ENCODE measurements around the gene GFI1B.
"Not testable (repeated sequence)": the region's sequence is repeated elsewhere in the genome, so short reads cannot be mapped to it uniquely, and the experiment has no call there.

The GFI1B gene

DNA sequence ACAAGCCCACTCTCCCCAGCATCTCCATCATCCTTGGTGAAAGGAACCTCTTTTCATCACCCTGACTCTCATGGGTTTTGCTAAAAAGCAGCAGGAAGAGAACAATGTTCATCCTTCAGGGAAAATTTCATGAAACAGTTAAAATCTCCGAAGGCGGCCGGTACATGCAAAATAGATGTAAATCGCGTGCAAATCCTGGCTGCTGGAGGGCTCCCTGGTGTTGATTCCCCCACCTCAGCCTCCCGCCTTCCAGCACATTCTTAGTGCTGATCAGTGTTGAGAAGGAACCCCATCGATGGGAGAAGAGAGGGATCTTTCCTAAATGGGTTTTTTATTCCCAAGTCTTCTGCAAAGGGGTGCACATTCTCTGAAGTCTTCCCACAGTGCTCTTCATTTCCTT lies 8.7 kb upstream of the GFI1B start:
- DNase-seq (ENCODE audit: low read depth), result no peak

DNA sequence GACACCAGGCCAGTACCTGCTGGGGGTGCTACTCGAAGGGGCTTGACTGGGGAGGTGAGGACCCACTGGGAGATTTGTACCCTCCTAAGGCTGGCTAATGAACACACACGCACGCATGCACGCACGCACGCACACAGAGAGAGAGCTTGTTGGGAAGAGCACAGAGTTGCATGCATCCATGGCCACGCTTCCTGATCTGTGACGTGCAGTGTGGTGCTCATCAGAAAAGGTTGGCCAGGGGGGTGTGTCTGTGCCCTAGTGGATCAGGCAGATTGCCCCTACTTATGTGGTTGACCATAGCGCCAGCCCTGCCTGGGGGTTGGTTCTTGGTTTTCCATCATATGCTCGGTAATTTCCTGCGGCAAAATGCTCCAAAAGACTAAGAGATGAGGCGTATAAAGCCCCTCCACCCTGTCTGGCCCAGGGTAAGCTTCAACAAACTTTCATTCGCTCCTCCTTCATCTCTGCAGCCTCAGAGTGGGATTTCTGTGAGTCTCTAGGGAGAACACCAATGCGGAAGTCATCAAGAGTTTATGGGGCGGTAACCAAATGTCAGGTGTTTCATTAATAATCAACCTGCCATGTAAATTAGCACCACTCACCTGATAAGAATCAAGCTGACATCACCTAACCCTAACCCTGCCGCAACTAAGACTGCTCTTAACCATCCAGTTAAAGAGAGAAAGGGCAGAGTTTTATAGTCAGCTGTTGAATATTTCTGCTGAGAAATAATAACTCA lies 8.0 kb upstream of the GFI1B start:
- no peak for DNase-seq (ENCODE audit: low read depth)

DNA sequence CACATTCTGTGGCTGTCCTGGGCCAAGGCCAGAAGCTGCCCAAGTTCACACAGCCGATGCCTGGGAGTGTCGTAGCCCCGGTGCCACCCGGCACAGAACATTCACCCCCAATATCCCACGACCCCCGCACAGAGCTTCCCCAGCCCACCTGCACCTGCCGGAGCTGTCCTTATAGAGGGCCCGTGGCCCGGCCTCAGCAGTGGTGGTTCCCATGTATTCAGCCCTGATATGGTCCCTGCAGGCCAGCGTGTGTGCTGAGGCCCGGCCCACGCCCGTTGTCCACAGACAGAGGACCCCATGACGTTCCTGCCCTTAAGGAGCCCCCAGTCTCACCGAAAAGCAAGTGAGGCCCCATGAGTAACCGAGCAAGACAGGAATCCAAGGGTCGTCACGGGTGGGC lies 5.3 kb upstream of the GFI1B start:
- DNase-seq (ENCODE audit: low read depth), result no peak

DNA sequence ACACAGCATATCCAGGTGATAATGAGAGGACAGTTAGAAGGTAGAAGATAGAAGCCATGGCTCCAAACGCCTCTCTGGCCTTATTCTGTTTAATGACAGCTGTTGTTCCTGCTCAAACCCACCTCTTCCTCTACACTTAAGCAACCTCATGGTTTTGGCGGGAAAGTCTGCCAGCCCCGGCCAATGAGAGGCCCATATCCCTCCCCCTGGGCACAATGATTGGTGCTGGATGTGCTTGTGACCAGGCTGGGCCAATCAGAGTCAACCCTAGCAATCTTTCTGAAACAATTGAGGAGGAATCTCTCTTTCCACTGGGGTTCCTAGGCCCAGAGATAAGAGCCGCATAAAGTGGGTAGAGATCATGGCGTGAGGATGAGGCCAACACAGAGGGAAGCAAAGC lies 4.8 kb upstream of the GFI1B start:
- no peak for DNase-seq (ENCODE audit: low read depth)

DNA sequence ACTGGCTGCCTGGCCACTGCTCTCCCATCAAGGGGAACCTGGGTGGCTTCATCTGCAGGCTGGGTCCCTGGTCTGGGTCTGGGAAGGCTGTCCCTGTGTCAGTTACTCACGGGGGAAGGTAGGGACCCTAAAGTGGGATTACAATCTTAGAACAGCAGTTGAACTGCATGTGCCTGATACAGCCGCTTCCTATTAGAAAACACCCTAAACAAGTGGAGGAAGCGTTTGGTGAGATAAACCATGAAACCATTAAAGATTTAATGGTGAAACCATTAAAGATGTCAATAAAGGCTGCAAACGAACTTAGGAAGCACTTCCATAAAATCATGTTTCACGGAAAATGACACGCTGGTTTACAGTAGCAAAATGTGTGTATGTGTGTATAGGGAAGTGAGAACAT lies 2.5 kb upstream of the GFI1B start:
- no peak for DNase-seq (ENCODE audit: low read depth)

DNA sequence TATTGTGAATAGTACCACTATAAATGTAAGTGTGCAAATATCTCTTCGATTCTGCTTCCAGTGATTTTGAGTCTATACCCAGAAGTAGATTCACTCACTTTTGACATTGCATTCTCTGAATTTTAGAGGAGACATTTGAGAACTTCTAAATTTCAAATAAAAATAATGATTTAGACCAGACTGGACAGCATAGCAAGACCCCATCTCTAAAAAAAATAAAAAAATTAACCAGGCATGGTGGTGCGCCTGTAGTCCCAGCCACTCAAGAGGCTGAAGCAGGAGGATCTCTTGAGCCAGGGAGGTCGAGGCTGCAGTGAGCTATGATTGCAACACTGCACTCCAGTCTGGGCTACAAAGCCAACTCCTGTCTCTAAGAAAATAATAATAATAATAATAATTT lies 1.9 kb upstream of the GFI1B start:
- no peak for DNase-seq (ENCODE audit: low read depth)

DNA sequence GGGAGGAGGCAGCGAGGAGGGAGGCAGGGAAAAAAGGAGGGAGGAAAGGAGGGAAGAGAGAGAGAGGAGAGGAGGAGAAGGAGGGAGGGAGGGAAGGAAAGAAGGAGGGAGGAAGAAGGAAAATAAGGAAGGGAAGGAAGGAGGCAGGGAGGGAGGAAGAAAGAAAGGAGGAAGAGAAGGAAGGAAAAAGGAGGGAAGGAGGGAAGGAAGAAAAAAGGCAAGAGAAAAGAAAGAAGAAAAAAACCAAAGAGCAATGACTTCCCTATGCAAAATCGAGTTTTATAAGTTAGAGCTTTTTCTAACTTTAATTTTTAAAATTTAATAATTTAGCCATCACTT lies 413 bp upstream of the GFI1B start:
- no peak for DNase-seq (ENCODE audit: low read depth)

DNA sequence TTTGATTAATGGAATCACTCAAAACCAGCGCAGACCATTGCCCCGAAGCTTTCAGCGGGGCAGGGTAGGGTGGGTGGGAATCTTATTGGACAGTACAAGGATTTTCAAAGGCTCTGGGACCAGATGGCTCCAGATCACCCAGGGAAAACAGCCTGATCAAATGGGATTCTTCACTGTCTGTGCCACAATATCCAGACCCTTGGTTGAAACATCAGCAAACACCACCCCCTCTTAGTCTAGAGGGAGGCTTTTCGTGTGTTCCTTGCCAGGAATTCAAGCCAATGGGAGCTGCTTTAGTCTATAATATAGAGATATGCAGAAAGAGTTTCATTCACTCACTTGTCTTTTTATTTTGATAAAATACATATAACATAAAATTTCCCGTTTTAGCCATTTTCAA lies 1.7 kb downstream of the GFI1B start:
- DNase-seq (ENCODE audit: low read depth), result no peak

DNA sequence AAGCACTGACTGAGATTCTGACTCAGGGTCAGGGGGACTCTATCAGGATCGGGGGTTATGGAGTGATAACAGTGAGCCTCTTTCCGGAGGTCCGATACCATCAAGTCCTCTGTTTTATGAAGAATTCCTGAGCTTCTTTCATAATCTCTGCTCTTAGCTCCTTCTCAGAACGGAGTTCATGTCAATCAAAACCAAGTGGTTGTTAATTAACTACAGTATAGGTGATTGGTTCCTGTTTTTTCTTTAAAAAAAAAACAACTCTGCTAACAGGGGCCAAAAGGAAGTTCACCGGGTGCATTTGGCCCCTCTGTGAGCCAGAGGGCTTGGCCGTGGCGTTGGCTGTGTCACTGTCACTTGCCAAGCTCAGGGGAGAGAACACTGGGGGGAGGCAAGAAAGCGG lies 4.0 kb downstream of the GFI1B start:
- DNase-seq (ENCODE audit: low read depth), result no peak

DNA sequence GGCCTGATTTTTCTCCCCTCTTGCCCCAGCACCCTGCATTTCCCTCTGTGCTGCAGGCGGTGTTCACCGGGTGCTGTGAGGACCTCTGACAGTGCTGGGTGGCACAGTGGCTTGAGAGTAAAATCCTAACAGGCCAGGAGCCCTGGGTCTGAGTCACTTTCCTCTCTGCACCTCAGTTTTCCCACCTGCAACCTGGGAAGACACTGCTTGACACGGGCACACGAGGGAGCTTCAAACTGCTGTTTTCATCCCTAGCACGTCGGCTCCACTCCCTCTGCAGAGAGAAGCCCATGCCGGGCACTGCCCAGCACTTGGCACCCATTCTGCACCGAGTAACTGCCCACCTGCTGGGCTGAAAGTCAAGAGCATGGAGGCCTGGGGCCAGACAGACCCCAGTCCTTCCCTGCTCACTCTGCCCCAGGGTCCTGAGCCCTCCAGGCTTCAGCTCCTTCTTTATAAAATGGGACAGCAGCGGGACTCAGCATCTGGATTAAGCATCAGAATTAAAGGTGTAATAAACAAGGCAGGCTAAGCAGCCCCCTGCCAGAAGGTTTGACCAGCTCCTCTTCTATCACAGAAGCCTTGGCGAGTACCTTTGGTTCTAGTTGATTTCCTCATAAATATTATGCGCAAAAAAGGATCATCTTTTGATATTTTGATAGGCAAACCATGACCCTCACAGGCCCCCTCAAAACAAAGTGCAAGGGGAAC lies 5.2 kb downstream of the GFI1B start:
- DNase-seq (ENCODE audit: low read depth), result no peak

DNA sequence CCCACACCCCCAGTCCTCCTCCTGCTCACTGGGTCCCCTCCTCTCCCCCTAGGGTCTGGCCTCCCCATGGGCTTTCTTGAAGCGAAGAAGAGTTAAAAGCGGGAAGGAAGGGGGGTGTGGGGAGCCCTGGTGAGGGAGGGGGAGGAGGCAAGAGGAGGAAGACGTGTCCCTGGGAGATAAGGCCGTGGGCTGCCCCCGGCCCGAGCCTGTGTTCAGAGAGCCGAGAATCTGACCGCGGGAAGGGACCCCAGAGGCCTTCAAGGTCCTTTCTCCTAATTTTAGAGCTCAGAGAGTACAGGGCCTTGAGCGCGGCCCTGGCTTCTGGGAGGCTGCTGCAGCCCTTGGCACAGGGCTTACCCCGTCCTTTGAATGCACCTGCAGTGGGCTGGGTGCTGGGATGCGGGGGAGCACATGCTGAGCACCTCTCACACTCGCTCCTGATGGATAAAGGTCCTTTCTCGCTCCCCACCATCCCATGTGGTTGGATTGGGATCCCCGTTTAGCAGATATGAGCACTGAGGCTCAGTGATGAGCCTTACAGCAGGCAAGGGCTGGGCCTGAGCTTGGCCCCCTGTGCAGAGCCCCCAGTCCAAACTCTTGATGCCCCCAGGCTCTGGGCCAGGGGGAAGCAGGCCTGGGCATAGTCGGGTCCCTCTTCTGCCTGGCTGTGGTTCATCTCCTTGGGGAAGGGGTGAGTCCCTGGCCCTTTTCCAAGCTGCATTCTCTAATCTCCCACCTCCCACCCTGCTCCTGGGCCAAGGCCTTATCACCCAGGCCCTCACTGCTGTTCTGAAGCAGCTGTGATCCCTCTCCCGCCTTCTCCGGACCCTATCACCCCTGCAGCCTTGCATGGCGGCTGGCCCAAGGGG lies 5.9 kb downstream of the GFI1B start:
- no peak for DNase-seq (ENCODE audit: low read depth)

DNA sequence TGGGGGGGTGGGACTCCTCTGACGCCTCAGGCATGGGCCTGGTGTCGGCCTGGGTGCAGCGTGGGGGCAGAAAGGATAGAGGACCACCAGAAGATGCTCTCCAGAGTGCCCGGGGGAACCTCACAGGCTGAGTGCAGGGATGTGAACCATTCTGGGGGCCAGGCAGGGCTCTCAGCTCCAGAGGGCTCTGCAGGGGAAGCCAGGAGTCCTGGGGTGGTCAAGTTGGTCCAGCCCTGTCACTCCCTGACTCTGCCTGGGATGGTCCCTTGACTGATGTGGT lies 6.5 kb downstream of the GFI1B start:
- DNase-seq (ENCODE audit: low read depth), result no peak

DNA sequence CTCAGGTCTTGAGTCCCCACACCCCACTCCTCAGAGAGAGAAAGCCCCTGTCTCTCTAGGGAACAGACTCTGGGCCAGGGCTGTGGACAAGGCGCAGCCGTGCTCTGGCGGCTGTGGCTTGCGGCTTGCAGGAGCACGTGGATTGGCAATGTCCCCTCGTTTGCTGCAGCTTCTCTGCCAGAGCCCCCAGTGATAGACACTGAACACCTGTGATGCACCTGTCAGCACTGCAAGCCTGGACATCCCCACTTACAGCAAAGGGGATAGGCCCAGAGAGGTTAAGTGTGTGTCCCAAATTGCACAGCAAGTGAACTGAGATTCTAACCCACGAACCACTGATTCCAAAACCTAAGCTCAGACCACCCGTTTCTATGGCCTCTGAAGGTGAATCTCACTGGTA lies 7.0 kb downstream of the GFI1B start:
- no peak for DNase-seq (ENCODE audit: low read depth)

DNA sequence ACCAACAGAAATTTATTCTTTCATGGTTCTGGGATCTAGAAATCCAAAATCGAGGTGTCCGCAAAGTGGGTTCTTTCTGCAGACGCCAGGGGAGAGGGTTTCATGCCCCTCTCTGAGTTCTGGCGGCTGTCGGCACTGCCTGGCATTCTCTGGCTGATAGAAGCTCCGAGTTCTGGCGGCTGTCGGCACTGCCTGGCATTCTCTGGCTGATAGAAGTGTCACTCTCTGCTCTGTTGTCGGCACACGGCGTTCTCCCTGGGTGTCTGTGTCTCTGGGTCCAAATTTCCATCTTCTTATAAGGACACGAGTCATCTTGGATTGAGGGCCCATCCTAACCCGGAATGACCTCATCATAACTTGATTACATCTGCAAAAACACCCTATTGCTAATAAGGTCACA lies 7.6 kb downstream of the GFI1B start:
- no peak for DNase-seq (ENCODE audit: low read depth)

DNA sequence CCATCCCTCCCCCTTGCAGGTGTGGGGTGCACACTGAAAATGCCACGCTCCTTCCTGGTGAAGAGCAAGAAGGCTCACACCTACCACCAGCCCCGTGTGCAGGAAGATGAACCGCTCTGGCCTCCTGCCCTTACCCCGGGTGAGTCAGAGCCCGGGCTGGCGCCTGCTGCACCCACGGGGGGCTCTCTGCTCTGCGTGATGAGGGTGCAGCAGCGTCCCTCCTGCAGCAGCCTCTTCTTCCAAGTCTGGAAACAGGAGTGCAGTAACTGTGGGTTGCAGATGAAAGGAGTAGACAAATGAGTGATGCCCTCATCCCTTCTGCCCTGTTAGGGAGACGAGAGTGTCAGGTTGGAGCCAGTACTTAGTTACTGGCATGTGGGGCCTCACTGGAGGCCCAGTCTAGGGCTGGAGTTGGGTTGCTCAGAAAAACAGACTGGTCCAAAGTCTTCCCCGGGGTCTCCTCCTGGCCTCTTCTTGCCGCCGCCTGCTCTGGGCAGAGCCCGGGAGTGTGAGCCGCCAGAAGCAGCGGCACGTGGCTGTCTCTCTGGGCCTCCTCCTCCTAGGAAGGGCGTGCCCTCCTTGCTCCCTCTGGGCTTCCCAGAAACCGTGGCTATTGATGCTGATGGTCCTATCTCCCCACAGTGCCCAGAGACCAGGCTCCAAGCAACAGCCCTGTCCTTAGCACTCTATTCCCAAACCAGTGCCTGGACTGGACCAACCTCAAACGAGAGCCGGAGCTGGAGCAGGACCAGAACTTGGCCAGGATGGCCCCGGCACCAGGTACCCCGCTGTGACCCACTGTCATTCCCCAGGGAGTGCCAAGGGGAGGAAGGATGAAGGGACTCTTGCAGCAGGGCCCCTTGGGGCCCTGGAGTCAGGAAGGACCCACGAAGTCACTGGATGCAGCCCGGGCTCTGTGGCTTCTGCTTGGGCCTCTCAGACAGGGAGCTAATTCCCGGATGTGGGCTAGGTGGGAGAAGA lies 8.4 kb downstream of the GFI1B start:
- no peak for DNase-seq (ENCODE audit: low read depth)

DNA sequence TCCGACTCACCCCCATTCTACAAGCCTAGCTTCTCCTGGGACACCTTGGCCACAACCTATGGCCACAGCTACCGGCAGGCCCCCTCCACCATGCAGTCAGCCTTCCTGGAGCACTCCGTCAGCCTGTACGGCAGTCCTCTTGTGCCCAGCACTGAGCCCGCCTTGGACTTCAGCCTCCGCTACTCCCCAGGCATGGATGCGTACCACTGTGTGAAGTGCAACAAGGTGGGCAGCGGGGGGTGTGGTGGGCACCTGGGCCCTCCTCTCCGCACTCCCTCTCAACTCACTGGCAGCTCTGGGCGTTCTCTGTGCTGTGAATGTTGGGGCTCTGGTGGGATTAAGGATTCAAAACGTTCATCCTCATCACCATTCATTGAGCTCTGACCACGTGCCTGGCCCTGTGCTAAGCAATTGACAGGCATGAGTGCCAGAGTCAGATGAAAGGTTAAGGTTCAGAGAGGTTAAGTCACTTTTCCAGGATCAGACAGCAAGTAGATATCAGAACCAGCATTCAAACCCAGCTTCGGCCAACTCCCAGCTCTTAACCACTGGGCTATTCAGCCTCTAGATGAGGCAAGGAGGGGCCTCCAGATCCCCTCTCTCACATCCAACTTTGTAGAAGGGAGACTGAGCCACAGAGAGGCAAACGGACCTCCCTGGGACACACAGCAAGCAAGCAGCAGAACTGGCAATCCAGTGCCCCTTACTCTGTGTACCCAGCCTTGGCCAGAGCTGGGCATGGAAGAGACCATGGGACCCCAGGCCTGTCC lies 9.9 kb downstream of the GFI1B start:
- no peak for DNase-seq (ENCODE audit: low read depth)

DNA sequence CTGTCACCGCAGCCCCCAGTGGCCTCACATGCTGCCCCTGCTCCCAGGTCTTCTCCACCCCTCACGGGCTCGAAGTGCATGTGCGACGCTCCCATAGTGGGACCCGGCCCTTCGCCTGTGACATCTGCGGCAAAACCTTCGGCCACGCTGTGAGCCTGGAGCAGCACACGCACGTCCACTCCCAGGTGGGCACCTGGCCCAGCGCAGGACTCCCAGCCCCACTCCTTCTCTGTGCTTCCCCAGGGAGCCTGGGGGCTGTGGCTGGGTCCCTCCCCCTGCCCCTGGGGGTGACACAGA lies 10.5 kb downstream of the GFI1B start:
- DNase-seq (ENCODE audit: low read depth), result no peak

DNA sequence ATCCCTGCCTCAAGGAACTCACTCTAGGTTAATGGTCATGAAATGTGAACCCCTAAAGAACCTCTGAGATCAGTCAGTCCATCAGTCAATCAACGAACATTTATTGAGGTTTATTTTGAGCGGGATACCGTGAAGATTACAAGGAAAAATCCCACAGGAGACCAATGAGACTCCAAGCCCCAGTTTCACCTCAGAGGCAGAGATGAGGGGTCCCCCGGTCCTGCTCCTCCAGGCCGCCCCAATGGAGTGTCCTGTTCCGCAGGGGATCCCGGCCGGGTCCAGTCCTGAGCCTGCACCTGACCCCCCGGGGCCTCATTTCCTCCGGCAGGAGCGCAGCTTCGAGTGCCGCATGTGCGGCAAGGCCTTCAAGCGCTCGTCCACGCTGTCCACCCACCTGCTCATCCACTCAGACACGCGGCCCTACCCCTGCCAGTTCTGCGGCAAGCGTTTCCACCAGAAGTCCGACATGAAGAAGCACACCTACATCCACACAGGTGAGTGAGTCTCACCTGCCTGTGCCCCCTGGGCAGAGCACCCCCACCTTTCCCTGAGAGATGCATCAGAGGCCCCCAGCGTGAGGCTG lies 11.0 kb downstream of the GFI1B start:
- DNase-seq (ENCODE audit: low read depth), result no peak

DNA sequence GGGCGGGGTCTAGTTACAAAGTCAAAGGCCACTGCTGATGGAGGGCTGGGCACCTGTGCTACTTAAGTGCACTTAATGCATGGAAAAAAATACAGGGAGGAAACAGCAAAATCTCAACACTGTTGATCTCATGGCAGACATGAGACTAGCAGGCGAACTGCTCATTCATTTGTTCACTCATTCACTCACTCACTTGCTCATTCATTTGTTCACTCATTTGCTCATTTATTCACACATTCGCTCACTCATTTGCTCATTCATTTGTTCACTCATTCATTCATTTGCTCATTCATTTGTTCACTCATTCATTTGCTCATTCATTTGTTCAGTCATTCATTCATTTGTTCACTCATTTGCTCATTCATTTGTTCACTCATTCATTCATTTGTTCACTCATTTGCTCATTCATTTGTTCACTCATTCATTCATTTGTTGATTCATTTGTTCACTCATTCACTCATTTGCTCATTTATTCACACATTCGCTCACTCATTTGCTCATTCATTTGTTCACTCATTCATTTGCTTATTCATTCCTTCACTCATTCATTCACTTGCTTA lies 11.6 kb downstream of the GFI1B start:
- DNase-seq (ENCODE audit: low read depth), result not testable (repeated sequence)

DNA sequence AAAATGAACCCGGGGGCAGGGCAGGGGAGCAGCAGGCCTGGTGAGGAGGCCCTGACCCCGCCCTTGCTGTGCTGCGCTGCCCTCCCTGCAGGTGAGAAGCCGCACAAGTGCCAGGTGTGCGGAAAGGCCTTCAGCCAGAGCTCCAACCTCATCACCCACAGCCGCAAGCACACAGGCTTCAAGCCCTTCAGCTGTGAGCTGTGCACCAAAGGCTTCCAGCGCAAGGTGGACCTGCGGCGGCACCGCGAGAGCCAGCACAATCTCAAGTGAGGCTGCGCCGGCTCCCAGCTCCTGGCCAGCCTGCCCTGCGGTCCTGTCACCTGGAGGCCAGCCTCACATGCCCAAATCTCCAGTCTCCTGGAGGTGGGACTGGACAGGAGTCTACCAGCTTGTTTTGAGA lies 12.3 kb downstream of the GFI1B start:
- DNase-seq (ENCODE audit: low read depth), result no peak
